RWPE1 (cell line): ENCODE results near the gene CXCL16.

ENCODE experiments used
- CTCF ChIA-PET: fragments of 350-600 bp; sonication (Branson Sonifier 250); formaldehyde crosslinking; extraction: SDS; loops from one replicate; lab custom pipeline; 2021; lab: Yijun Ruan, JAX
- POLR2A ChIA-PET: fragments of 400-600 bp; formaldehyde crosslinking; extraction: SDS; loops from one replicate; lab custom pipeline; 2020; ENCODE audit warnings: antibody characterized with exemption; ENCODE audit not compliant: low non-redundant PET; lab: Yijun Ruan, JAX
- DNase-seq: peaks from one replicate; pipeline ENCODE4 v3.0.0; 2012; ENCODE audit warnings: low spot score
- H3K27ac ChIP-seq: fragments of 450-650 bp; 2 replicates; pipeline ENCODE4 v1.5.1; 2017
- CTCF ChIP-seq: fragments of 450-650 bp; conservative IDR thresholded peaks from 2 replicates; pipeline ENCODE4 v1.5.1; 2017; ENCODE audit warnings: low read depth, mild to moderate bottlenecking

CXCL16 gene

GRCh38 chr17:4744999-4745969 lies 5.6 kb upstream of the CXCL16 start:
- DNase-seq: no peak
- CTCF ChIA-PET: interaction anchor here (0.6 kb wide), 2 partner anchors 465 to 532 kb away, joined by 4 read pairs; no protein-coding TSS in a partner anchor
- no peak for TF ChIP-seq CTCF
- H3K27ac ChIP-seq: no peak overlapping the region
- POLR2A ChIA-PET: no interaction called here

GRCh38 chr17:4743898-4744297 lies 4.2 kb upstream of the CXCL16 start:
- H3K27ac ChIP-seq: no peak overlapping the region
- ChIA-PET POLR2A (no interaction called here), CTCF (interaction anchor here (0.6 to 1.0 kb wide), 2 partner anchors 46 to 137 kb away, joined by 3 to 6 read pairs; no protein-coding TSS in a partner anchor)
- DNase-seq: no peak
- TF ChIP-seq CTCF: no peak

GRCh38 chr17:4743216-4743615 lies 3.5 kb upstream of the CXCL16 start:
- TF ChIP-seq CTCF: no peak
- CTCF ChIA-PET: no interaction called here
- POLR2A ChIA-PET: no interaction called here
- no peak for DNase-seq
- H3K27ac ChIP-seq: no peak overlapping the region

- POLR2A ChIA-PET: no interaction called here
- no peak overlapping the region for H3K27ac ChIP-seq
- DNase-seq: no peak
- TF ChIP-seq CTCF: no peak
- CTCF ChIA-PET: no interaction called here
These were observed 2.9 kb upstream of the CXCL16 start for GRCh38 chr17:4742629-4743028.

- no peak for DNase-seq
- CTCF ChIA-PET: interaction anchor here (1.2 kb wide), 1 partner anchor 47 kb away, joined by 3 read pairs; no protein-coding TSS in a partner anchor
- TF ChIP-seq CTCF: no peak
- POLR2A ChIA-PET: no interaction called here
- no peak overlapping the region for H3K27ac ChIP-seq
These were observed 2.4 kb upstream of the CXCL16 start for GRCh38 chr17:4742133-4742532.

GRCh38 chr17:4741544-4741943 lies 1.8 kb upstream of the CXCL16 start:
- CTCF ChIA-PET: interaction anchor here (1.1 to 1.2 kb wide), 2 partner anchors 10 to 48 kb away, joined by 3 read pairs; no protein-coding TSS in a partner anchor
- TF ChIP-seq CTCF: no peak
- H3K27ac ChIP-seq: no peak overlapping the region
- POLR2A ChIA-PET: interaction anchor here (0.6 kb wide), 1 partner anchor 160 kb away, joined by 6 read pairs; no protein-coding TSS in a partner anchor
- no peak for DNase-seq
